K562 (cell line): ENCODE data around the gene OXLD1. TPM values are rescaled to one million over a fixed set of nuclear protein-coding genes. Genes with fewer than 3 reads are reported as not detected.

Experiments
- CTBP1 ChIP-seq: fragments of 450-650 bp; IDR thresholded peaks from 2 replicates; pipeline ENCODE4 v1.6.1; 2016; ENCODE audit warnings: borderline replicate concordance
- HSF4 ChIP-seq: fragments of 250-450 bp; sonication (Bioruptor Pico); IDR thresholded peaks from 2 replicates; pipeline ENCODE4 v2.1.2; 2022; ENCODE audit warnings: mild to moderate bottlenecking, moderate library complexity, borderline replicate concordance
- JUNB ChIP-seq: fragments of 450-650 bp; formaldehyde crosslinking; conservative IDR thresholded peaks from 2 replicates; pipeline ENCODE4 v1.4.0; 2020; ENCODE audit warnings: mild to moderate bottlenecking
- KDM1A ChIP-seq, 2 experiments: fragments of 450-650 bp; IDR thresholded peaks; 2 replicates each; pipeline ENCODE4 v1.6.1; 2016; ENCODE audit warnings: mild to moderate bottlenecking in 2 of 2
- LARP7 ChIP-seq: fragments of 450-650 bp; IDR thresholded peaks from 2 replicates; pipeline ENCODE4 v1.6.1; 2016
- LEF1 ChIP-seq: fragments of 450-650 bp; IDR thresholded peaks from 2 replicates; pipeline ENCODE4 v1.6.1; 2016; ENCODE audit warnings: mild to moderate bottlenecking
- MAFG ChIP-seq: fragments of 450-650 bp; conservative IDR thresholded peaks from 2 replicates; pipeline ENCODE4 v1.6.1; 2016; ENCODE audit warnings: missing genetic modification characterization, missing compliant biosample characterization
- MEIS2 ChIP-seq: fragments of 450-650 bp; IDR thresholded peaks from 2 replicates; pipeline ENCODE4 v1.6.1; 2014; ENCODE audit warnings: mild to moderate bottlenecking; ENCODE audit not compliant: partially characterized antibody
- NELFE ChIP-seq: IDR thresholded peaks from 2 replicates; pipeline ENCODE4 v1.6.1; 2011; ENCODE audit warnings: mild to moderate bottlenecking; ENCODE audit not compliant: insufficient read depth, insufficient read length
- NONO ChIP-seq, 2 experiments: fragments of 200-400 bp in 1 of 2; fragments of 450-650 bp in 1 of 2; formaldehyde crosslinking in 1 of 2; IDR thresholded peaks; 2 replicates each; pipeline ENCODE4 v1.6.1; 2017; ENCODE audit warnings: low read depth in 2 of 2, mild to moderate bottlenecking in 2 of 2, moderate library complexity in 2 of 2, low read length in 1 of 2
- NR3C1 ChIP-seq: sonication (generic); formaldehyde crosslinking; IDR thresholded peaks from 2 replicates; pipeline ENCODE4 v1.8.1; 2022; ENCODE audit warnings: missing genetic modification reagents
- POLR2A ChIP-seq: fragments of 450-650 bp; conservative IDR thresholded peaks from 2 replicates; pipeline ENCODE4 v1.6.1; 2016
- POLR2AphosphoS5 ChIP-seq: IDR thresholded peaks from 2 replicates; pipeline ENCODE4 v1.6.1; 2011; ENCODE audit warnings: mild to moderate bottlenecking, low read depth, low read length, moderate library complexity; ENCODE audit not compliant: control insufficient read depth, insufficient read depth
- RAD51 ChIP-seq: fragments of 450-650 bp; IDR thresholded peaks from 2 replicates; pipeline ENCODE4 v1.7.1; 2016; ENCODE audit warnings: low read depth, mild to moderate bottlenecking, borderline replicate concordance
- RBM14 ChIP-seq: fragments of 200-400 bp; formaldehyde crosslinking; IDR thresholded peaks from 2 replicates; pipeline ENCODE4 v1.6.1; 2018; ENCODE audit warnings: low read depth, mild to moderate bottlenecking, low read length, moderate library complexity, borderline replicate concordance; ENCODE audit not compliant: insufficient read depth
- SAFB2 ChIP-seq: fragments of 200-400 bp; formaldehyde crosslinking; IDR thresholded peaks from 2 replicates; pipeline ENCODE4 v1.6.1; 2018; ENCODE audit warnings: borderline replicate concordance, low read length, low read depth, moderate library complexity; ENCODE audit not compliant: severe bottlenecking
- SMAD2 ChIP-seq: fragments of 150-350 bp; IDR thresholded peaks from 2 replicates; pipeline ENCODE4 v1.6.1; 2014; ENCODE audit warnings: low read depth, mild to moderate bottlenecking, low read length
- TEAD2 ChIP-seq: fragments of 450-650 bp; IDR thresholded peaks from 2 replicates; pipeline ENCODE4 v1.6.1; 2016; ENCODE audit warnings: missing genetic modification characterization, control low read depth, missing compliant biosample characterization
- ZBTB7A ChIP-seq: IDR thresholded peaks from 2 replicates; pipeline ENCODE4 v1.6.1; 2011; ENCODE audit warnings: low read depth, mild to moderate bottlenecking, low read length, moderate library complexity, borderline replicate concordance; ENCODE audit not compliant: control insufficient read depth
- ZFX ChIP-seq: sonication (generic); formaldehyde crosslinking; IDR thresholded peaks from 2 replicates; pipeline ENCODE4 v1.8.0; 2022; ENCODE audit warnings: mild to moderate bottlenecking, missing genetic modification reagents, moderate library complexity
- ZNF146 ChIP-seq: IDR thresholded peaks from one replicate; pipeline ENCODE4 v1.6.1; 2018; ENCODE audit warnings: missing compliant biosample characterization; ENCODE audit not compliant: unreplicated experiment
- polyA plus RNA-seq, 8 experiments: library from polyadenylated mRNA; depleted of rRNA in 4 of 8; stranded (reverse) in 5 of 8; unstranded in 3 of 8; fragments of >200 nt; fragmentation: Nextera tagmentation in 2 of 8; fragmentation: Illumina TruSeq in 1 of 8; extraction: Ambion mirVana in 2 of 8; extraction: Trizol in 1 of 8; gene quantifications; 2 replicates each; pipeline versions ENCODE4 v1.2.1 to v1.2.3, GENCODE V29; 2011 to 2014; ENCODE audit warnings: inconsistent platforms in 1 of 8, missing spikeins in 1 of 8
- total RNA-seq, 7 experiments: library from RNA; depleted of rRNA in 6 of 7; stranded (reverse); fragments of >200 nt in 6 of 7; fragmentation: Illumina TruSeq in 2 of 7; extraction: Trizol in 2 of 7; gene quantifications; 2 replicates each; pipeline versions ENCODE4 v1.2.1 to v1.2.3, GENCODE V29; 2011 to 2021; ENCODE audit warnings: low replicate concordance in 1 of 7
- TF ChIP-seq, protein P1 (sequence below), 2 experiments: IDR thresholded peaks in 1 of 2; conservative IDR thresholded peaks in 1 of 2; 2 replicates each; pipeline ENCODE4 v1.6.1; 2016; ENCODE audit warnings: low read depth in 2 of 2, mild to moderate bottlenecking in 1 of 2, missing compliant biosample characterization in 1 of 2, missing genetic modification characterization in 1 of 2, moderate library complexity in 1 of 2
- TF ChIP-seq, protein P2 (sequence below): fragments of 450-650 bp; formaldehyde crosslinking; conservative IDR thresholded peaks from 2 replicates; pipeline ENCODE4 v1.4.0; 2022; ENCODE audit warnings: mild to moderate bottlenecking, missing genetic modification characterization
- TF ChIP-seq, protein P3 (sequence below): sonication (generic); formaldehyde crosslinking; IDR thresholded peaks from 2 replicates; pipeline ENCODE4 v1.9.0; 2022; ENCODE audit warnings: mild to moderate bottlenecking, missing genetic modification reagents

OXLD1 gene
- total and polyA plus RNA-seq, 9 of the 15 experiments (the other 6 are each of a cell fraction or from before 2014, with no cell fraction given) = 4.4 to 115 (median 29.3) TPM

DNA sequence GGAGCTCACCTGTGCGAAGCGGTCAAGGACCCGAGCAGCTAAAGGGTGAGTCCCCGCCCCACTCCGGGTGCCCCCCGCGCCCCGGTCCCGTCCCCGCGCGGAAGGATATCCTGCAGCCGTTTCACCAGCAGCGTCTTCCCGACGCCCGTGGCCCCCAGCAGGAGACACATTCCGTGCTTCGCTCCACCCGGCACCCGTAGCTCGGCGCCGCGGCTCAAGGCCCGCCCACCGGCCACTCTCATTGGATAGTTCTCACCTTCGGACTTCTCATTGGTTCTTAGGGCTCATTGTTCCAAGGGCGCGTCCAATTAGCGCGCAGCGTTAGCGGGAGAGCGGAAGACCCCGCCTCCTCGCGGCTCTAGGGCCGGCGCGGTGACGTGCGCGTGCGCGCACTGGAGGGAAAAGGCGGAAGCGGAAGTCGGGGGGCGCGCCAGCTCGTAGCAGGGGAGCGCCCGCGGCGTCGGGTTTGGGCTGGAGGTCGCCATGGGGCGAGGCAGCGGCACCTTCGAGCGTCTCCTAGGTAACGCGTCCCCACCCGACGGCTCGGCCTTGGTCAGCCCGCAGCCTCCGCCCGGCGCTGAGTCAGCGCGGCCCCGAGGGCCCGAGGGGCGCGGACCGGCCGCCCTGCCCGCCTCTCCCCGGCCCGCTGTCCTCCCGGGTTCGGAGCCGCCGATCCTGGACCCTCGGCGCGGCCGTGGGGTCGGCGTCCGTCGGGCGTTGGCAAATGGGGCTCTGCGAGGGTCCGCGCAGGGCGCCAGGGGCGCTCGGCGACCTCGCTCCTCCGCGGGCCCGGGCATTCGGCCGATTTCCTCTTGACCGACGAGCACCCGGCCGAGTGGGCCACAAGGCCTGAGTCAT lies 17.4 kb upstream of the OXLD1 start, which contains the start of the genes ARL16 and HGS (continued):
- TF ChIP-seq CTBP1 (peak; percentile 72), HSF4 (no peak), LEF1 (0 out of 2 replicates have a peak, but pooled peaks have one; percentile 21), SAFB2 (no peak), MAFG (tag) (no peak), TEAD2 (peak; percentile 73), NELFE (no peak), NR3C1 (CRISPR knock-in tag) (no peak; the same call in 1 of the 2 replicates), ZNF146 (CRISPR knock-in tag) (no peak), POLR2A (peak; percentile 59), NONO (IDR thresholded peaks at IDR 0.05; ENCODE audit: low read depth in 2 of 2, low read length in 1 of 2) (peak in 1 of 2 experiments; percentile 61; a peak in 1 of 4 replicates), ZBTB7A (peak; percentile 69), MEIS2 (peak; percentile 83), JUNB (CRISPR knock-in tag) (no peak), SMAD2 (no peak), RAD51 (no peak; the same call in 1 of the 2 replicates), LARP7 (no peak), ZFX (CRISPR knock-in tag) (peak; percentile 57), POLR2AphosphoS5 (0 out of 2 replicates have a peak, but pooled peaks have one; percentile 8), RBM14 (no peak), KDM1A (IDR thresholded peaks at IDR 0.05) (no peak)
- TF ChIP-seq, protein P1, sequence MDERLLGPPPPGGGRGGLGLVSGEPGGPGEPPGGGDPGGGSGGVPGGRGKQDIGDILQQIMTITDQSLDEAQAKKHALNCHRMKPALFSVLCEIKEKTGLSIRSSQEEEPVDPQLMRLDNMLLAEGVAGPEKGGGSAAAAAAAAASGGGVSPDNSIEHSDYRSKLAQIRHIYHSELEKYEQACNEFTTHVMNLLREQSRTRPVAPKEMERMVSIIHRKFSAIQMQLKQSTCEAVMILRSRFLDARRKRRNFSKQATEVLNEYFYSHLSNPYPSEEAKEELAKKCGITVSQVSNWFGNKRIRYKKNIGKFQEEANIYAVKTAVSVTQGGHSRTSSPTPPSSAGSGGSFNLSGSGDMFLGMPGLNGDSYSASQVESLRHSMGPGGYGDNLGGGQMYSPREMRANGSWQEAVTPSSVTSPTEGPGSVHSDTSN (CRISPR knock-in tag; IDR thresholded peaks at IDR 0.05; ENCODE audit: low read depth) = no peak
- TF ChIP-seq, protein P1 (tag; conservative IDR thresholded peaks at IDR 0.05; ENCODE audit: low read depth) = no peak
- TF ChIP-seq, protein P2, sequence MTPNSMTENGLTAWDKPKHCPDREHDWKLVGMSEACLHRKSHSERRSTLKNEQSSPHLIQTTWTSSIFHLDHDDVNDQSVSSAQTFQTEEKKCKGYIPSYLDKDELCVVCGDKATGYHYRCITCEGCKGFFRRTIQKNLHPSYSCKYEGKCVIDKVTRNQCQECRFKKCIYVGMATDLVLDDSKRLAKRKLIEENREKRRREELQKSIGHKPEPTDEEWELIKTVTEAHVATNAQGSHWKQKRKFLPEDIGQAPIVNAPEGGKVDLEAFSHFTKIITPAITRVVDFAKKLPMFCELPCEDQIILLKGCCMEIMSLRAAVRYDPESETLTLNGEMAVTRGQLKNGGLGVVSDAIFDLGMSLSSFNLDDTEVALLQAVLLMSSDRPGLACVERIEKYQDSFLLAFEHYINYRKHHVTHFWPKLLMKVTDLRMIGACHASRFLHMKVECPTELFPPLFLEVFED (CRISPR knock-in tag) = no peak
- TF ChIP-seq, protein P3, sequence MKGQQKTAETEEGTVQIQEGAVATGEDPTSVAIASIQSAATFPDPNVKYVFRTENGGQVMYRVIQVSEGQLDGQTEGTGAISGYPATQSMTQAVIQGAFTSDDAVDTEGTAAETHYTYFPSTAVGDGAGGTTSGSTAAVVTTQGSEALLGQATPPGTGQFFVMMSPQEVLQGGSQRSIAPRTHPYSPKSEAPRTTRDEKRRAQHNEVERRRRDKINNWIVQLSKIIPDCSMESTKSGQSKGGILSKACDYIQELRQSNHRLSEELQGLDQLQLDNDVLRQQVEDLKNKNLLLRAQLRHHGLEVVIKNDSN (CRISPR knock-in tag) = no peak
